Measurements from ENCODE around the gene SZRD1. TPM values are rescaled to one million over a fixed set of nuclear protein-coding genes. Genes with fewer than 3 reads are reported as not detected.
"Not testable (repeated sequence)": the region's sequence is repeated elsewhere in the genome, so short reads cannot be mapped to it uniquely, and the experiment has no call there.

SZRD1 gene
- polyA plus RNA-seq, 1 donor from 2014 or later: 13.6 TPM

DNA sequence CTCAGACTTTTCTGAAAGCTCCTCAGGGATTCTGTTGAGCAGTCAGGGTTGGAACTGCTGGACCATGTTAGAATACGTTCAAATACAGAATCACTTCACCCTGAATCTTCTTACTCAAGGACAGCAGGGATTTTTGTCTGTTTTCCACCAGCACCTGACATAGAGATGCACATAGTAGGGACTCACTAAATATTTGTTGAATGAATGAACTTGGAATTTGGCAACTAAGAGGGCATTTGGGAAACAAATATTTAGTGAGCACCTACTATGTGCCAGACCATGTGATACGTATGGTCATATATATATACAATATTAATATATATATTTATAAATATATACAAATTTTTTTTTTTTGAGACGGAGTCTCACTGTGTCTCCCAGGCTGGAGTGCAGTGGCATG is 10.2 kb upstream of the SZRD1 start:
- Histone ChIP-seq H3K4me2 (ENCODE audit: low read length) (no peak overlapping the region), H4K20me1 (ENCODE audit: insufficient read depth) (no peaks in the 10 kb centered on the region), H3K79me2 (replicated peaks; ENCODE audit: insufficient read depth, low read length) (peaks cover 2% of the 10 kb centered on the region), H3K9me3 (ENCODE audit: low read length) (no peaks in the 10 kb centered on the region), H3F3A (ENCODE audit: insufficient read depth, low read length, poor library complexity, severe bottlenecking) (no peaks in the 10 kb centered on the region), H2AFZ (ENCODE audit: low read depth, low read length) (no peak overlapping the region), H3K36me3 (ENCODE audit: insufficient read depth, low read length) (no peaks in the 10 kb centered on the region), H3K9ac (ENCODE audit: low read length) (no peak overlapping the region), H3K27ac (ENCODE audit: low read length) (no peak overlapping the region), H3K4me3 (ENCODE audit: low read length) (no peak overlapping the region), H3K9me2 (ENCODE audit: insufficient read depth, low read length) (no peaks in the 10 kb centered on the region), H3K27me3 (ENCODE audit: insufficient read depth, low read depth, low read length) (no peaks in the 10 kb centered on the region)
- TF ChIP-seq TAF1 (IDR thresholded peaks at IDR 0.05; ENCODE audit: low read depth) (no peak), EP300 (conservative IDR thresholded peaks at IDR 0.05; ENCODE audit: poor library complexity, severe bottlenecking) (no peak), MXI1 (conservative IDR thresholded peaks at IDR 0.05; ENCODE audit: poor library complexity, severe bottlenecking) (no peak), POLR2AphosphoS5 (IDR thresholded peaks at IDR 0.05) (no peak), RAD21 (conservative IDR thresholded peaks at IDR 0.05) (no peak), EZH2 (IDR thresholded peaks at IDR 0.05; ENCODE audit: borderline replicate concordance, insufficient read depth, low read length, poor library complexity, severe bottlenecking) (no peak), SMC3 (conservative IDR thresholded peaks at IDR 0.05; ENCODE audit: poor library complexity) (no peak)
- TF ChIP-seq, protein P1, sequence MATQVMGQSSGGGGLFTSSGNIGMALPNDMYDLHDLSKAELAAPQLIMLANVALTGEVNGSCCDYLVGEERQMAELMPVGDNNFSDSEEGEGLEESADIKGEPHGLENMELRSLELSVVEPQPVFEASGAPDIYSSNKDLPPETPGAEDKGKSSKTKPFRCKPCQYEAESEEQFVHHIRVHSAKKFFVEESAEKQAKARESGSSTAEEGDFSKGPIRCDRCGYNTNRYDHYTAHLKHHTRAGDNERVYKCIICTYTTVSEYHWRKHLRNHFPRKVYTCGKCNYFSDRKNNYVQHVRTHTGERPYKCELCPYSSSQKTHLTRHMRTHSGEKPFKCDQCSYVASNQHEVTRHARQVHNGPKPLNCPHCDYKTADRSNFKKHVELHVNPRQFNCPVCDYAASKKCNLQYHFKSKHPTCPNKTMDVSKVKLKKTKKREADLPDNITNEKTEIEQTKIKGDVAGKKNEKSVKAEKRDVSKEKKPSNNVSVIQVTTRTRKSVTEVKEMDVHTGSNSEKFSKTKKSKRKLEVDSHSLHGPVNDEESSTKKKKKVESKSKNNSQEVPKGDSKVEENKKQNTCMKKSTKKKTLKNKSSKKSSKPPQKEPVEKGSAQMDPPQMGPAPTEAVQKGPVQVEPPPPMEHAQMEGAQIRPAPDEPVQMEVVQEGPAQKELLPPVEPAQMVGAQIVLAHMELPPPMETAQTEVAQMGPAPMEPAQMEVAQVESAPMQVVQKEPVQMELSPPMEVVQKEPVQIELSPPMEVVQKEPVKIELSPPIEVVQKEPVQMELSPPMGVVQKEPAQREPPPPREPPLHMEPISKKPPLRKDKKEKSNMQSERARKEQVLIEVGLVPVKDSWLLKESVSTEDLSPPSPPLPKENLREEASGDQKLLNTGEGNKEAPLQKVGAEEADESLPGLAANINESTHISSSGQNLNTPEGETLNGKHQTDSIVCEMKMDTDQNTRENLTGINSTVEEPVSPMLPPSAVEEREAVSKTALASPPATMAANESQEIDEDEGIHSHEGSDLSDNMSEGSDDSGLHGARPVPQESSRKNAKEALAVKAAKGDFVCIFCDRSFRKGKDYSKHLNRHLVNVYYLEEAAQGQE (IDR thresholded peaks at IDR 0.05; ENCODE audit: borderline replicate concordance): no peak
- TF ChIP-seq, protein P2, sequence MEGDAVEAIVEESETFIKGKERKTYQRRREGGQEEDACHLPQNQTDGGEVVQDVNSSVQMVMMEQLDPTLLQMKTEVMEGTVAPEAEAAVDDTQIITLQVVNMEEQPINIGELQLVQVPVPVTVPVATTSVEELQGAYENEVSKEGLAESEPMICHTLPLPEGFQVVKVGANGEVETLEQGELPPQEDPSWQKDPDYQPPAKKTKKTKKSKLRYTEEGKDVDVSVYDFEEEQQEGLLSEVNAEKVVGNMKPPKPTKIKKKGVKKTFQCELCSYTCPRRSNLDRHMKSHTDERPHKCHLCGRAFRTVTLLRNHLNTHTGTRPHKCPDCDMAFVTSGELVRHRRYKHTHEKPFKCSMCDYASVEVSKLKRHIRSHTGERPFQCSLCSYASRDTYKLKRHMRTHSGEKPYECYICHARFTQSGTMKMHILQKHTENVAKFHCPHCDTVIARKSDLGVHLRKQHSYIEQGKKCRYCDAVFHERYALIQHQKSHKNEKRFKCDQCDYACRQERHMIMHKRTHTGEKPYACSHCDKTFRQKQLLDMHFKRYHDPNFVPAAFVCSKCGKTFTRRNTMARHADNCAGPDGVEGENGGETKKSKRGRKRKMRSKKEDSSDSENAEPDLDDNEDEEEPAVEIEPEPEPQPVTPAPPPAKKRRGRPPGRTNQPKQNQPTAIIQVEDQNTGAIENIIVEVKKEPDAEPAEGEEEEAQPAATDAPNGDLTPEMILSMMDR (IDR thresholded peaks at IDR 0.05; ENCODE audit: poor library complexity, severe bottlenecking): no peak

DNA sequence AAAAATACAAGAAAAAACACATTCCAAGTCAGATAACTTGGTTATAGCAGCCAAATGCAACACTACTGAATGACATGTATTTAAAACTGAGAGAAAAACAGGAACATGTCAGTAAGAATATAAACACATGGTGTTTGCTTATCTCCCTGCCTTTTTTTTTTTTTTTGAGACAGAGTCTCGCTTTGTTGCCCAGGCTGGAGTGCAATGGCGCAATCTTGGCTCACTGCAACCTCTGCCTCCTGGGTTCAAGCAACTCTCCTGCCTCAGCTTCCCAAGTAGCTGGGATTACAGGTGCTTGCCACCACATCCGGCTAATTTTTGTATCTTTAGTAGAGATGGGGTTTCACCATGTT is 1.9 kb upstream of the SZRD1 start:
- not testable (repeated sequence) for H3K9me2 ChIP-seq (ENCODE audit: insufficient read depth, low read length); H3K27ac ChIP-seq (ENCODE audit: low read length); H3K9ac ChIP-seq (ENCODE audit: low read length); H3F3A ChIP-seq (ENCODE audit: insufficient read depth, low read length, poor library complexity, severe bottlenecking); H4K20me1 ChIP-seq (ENCODE audit: insufficient read depth); H3K4me3 ChIP-seq (ENCODE audit: low read length); H3K4me2 ChIP-seq (ENCODE audit: low read length); H2AFZ ChIP-seq (ENCODE audit: low read depth, low read length); H3K9me3 ChIP-seq (ENCODE audit: low read length); H3K27me3 ChIP-seq (ENCODE audit: insufficient read depth, low read depth, low read length); H3K36me3 ChIP-seq (ENCODE audit: insufficient read depth, low read length)
- H3K79me2 ChIP-seq (replicated peaks; ENCODE audit: insufficient read depth, low read length): peaks cover 26% of the 10 kb centered on the region

All from neural cell (in vitro differentiated cells).